Endothelial cell of umbilical vein (primary cell): ENCODE results near the gene SMOC1.

Source experiments
- POLR2A ChIP-seq: IDR thresholded peaks from 2 replicates; pipeline ENCODE4 v1.6.1; 2012; ENCODE audit warnings: low read depth, mild to moderate bottlenecking, control low read depth, low read length
- TF ChIP-seq, protein P1 (sequence below), 2 donors: IDR thresholded peaks; 1 replicate in 1 of 2; 2 replicates in 1 of 2; pipeline ENCODE4 v1.5.1; 2011; ENCODE audit warnings: low read length in 2 of 2, mild to moderate bottlenecking in 2 of 2, moderate library complexity in 2 of 2, control low read depth in 1 of 2, inconsistent platforms in 1 of 2, low read depth in 1 of 2; ENCODE audit not compliant: insufficient read depth in 1 of 2; ENCODE audit errors: extremely low read depth in 1 of 2

- no peak for TF ChIP-seq POLR2A
- TF ChIP-seq, protein P1, sequence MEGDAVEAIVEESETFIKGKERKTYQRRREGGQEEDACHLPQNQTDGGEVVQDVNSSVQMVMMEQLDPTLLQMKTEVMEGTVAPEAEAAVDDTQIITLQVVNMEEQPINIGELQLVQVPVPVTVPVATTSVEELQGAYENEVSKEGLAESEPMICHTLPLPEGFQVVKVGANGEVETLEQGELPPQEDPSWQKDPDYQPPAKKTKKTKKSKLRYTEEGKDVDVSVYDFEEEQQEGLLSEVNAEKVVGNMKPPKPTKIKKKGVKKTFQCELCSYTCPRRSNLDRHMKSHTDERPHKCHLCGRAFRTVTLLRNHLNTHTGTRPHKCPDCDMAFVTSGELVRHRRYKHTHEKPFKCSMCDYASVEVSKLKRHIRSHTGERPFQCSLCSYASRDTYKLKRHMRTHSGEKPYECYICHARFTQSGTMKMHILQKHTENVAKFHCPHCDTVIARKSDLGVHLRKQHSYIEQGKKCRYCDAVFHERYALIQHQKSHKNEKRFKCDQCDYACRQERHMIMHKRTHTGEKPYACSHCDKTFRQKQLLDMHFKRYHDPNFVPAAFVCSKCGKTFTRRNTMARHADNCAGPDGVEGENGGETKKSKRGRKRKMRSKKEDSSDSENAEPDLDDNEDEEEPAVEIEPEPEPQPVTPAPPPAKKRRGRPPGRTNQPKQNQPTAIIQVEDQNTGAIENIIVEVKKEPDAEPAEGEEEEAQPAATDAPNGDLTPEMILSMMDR (IDR thresholded peaks at IDR 0.05; ENCODE audit: extremely low read depth in 1 of 2, insufficient read depth in 1 of 2, low read depth in 1 of 2, low read length in 2 of 2): no peak
These were observed 178.4 kb downstream of the SMOC1 start for GRCh38 chr14:70057519-70058136.
